Activated T-cell treated with anti-CD3 and anti-CD28 coated beads, Interleukin-2, amount 50 U/mL, for 48 hours (primary cell): ENCODE measurements around the gene STIP1.

Experiments used
- DNase-seq, 2 experiments: peaks; one replicate each; pipeline ENCODE4 v3.0.0-alpha.2; 2020

The STIP1 gene

GRCh38 chr11:64253043-64253442 lies 67.1 kb downstream of the STIP1 start:
- no peak for DNase-seq

- DNase-seq: no peak
Measured at GRCh38 chr11:64253481-64253880, 67.5 kb downstream of the STIP1 start.
